Measurements from ENCODE around the gene LGR4. TPM values are rescaled to one million over a fixed set of nuclear protein-coding genes. Genes with fewer than 3 reads are reported as not detected.

The LGR4 gene
- total and polyA plus RNA-seq, 9 of the 15 experiments (the other 6 are each of a cell fraction or from before 2014, with no cell fraction given): 0.94 to 10.1 (median 5.8) TPM

- TF ChIP-seq BRF2 (IDR thresholded peaks at IDR 0.05; ENCODE audit: borderline replicate concordance, insufficient read depth, insufficient read length) (no peak), ZNF263 (CRISPR knock-in tag; IDR thresholded peaks at IDR 0.05; ENCODE audit: borderline replicate concordance) (no peak), BDP1 (IDR thresholded peaks at IDR 0.05; ENCODE audit: insufficient read depth, insufficient read length) (no peak), FOXM1 (IDR thresholded peaks at IDR 0.05; ENCODE audit: low read depth) (peak; percentile 61; the same call in 1 of the 2 replicates), FOXM1 (CRISPR knock-in tag; IDR thresholded peaks at IDR 0.05; ENCODE audit: low read depth) (no peak), REST (IDR thresholded peaks at IDR 0.05; ENCODE audit: borderline replicate concordance) (peak; percentile 15; the same call in 1 of the 2 replicates), REST (CRISPR knock-in tag; IDR thresholded peaks at IDR 0.05; ENCODE audit: low read depth) (no peak), MBD2 (IDR thresholded peaks at IDR 0.05; ENCODE audit: borderline replicate concordance, low read depth) (peak; percentile 53; the same call in 1 of the 2 replicates), JUNB (CRISPR knock-in tag; conservative IDR thresholded peaks at IDR 0.05) (no peak), PHF8 (IDR thresholded peaks at IDR 0.05; ENCODE audit: borderline replicate concordance, low read length) (no peak), HNRNPK (IDR thresholded peaks at IDR 0.05; ENCODE audit: low read depth, low read length, poor library complexity, severe bottlenecking) (no peak), LEF1 (IDR thresholded peaks at IDR 0.05) (peak; percentile 64; the same call in 1 of the 2 replicates), ILK (tag; IDR thresholded peaks at IDR 0.05; ENCODE audit: borderline replicate concordance, low read depth) (no peak), ZFP36 (IDR thresholded peaks at IDR 0.05; ENCODE audit: low read depth, low read length, partially characterized antibody) (peak; percentile 18)
These were observed 80.1 kb downstream of the LGR4 start (continued) for GRCh38 chr11:27392278-27393114.
